ENCODE data around the gene SPATA3. TPM values are rescaled to one million over a fixed set of nuclear protein-coding genes. Genes with fewer than 3 reads are reported as not detected.
"Not testable (repeated sequence)": the region's sequence is repeated elsewhere in the genome, so short reads cannot be mapped to it uniquely, and the experiment has no call there.

Gene SPATA3
- total RNA-seq = not detected

DNA sequence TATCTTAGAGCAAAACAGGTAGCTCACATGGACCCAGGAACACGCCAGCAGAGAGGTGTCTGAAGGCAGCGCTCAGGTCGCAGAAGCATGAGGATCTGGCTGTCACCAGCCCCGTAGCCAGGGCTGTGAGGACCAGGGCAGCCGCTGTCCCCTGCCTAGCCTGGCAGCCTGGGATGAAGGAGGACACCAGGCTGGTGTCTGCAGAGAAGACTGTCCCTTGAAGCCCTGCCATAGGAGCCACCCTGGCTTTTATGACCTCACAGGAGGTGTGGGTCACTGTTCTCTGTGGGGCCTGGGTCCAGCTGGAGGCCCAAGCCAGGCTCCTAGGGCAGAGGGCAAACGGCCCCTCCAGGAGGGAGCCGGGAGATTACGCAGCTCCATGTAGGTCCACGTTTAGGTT lies at the start of gene SPATA3:
Gene SPATA3, plus strand, starts transcription at position 301 of the 400 bp plus-strand sequence. CDS start 113 bp downstream, outside the sequence.
- DNase-seq = no peak

DNA sequence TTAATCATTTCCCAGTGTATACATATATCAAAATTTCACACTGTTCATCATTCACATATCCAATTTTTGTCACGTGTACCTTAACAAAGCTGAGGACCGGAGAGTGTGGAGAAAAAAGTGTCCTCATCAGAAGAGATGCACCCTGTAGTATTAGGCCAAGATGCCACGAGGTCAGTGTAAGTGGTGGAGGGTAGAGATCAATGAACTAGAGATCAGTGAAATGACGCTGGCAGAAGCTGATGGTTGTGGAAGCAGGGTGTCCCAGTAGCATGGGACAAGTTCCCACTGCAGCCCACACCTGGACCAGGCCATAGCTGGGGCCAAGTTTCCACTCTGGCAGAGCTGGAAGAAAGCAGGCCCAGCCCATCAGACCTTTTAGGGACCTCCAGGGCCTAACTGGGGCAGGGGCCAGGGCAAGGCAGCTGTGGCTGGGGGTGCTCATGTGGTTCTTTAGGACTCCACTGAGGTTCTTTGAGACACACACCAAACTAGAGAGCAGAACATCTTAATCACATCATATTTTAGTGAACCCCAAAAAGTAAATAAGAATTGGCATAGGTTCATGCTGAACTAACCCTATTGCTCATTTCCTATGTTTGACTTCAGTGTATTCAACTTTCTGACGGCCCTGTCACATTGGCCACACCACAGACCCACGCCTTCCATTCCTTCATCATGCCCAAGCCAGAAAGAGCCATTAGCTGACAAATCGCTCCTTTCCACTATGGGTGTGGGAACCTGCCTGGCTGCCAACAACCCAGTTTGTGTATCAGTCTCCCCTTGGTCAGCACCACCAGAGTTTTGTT lies 49.3 kb upstream of the SPATA3 start:
- DNase-seq = no peak

DNA sequence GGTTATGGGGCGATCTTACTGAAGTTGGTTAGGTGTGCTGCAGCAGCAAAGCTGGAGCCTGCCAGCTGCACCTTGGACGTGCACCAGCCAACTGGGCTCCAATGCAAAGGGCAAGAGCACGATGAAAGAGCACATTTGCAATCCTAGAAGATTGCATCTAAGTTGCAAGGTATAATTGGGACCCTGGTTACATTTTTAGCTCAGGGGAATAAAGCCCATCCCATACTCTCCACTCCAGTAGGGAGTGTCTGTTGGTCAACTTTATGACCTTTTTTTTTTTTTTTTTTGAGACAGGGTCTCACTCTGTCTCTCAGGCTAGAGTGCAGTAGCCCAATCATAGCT lies 48.7 kb upstream of the SPATA3 start:
- no peak for DNase-seq

DNA sequence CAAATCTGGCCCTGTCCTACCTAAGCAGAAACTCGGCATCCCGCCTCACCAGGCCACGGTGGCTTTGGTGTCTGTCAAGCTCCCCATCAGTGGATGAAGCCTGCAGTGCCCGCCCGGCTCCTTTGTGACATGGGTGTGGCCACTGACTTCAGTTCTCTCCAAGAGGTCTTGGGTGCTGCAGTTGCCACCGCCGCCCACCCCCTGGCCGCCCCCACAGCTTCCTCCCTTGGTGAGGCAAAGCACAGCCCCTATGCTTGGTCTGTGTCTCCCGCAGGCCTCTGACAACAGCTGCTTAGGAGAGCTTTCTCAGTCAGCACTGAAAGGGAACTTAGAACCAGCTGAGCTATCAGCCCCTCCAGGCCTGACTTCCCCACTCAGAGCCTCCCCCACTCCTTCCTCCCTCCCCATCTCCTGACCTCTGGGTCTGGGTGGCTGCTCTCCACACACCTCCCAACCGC lies 48.0 kb upstream of the SPATA3 start:
- no peak for DNase-seq

DNA sequence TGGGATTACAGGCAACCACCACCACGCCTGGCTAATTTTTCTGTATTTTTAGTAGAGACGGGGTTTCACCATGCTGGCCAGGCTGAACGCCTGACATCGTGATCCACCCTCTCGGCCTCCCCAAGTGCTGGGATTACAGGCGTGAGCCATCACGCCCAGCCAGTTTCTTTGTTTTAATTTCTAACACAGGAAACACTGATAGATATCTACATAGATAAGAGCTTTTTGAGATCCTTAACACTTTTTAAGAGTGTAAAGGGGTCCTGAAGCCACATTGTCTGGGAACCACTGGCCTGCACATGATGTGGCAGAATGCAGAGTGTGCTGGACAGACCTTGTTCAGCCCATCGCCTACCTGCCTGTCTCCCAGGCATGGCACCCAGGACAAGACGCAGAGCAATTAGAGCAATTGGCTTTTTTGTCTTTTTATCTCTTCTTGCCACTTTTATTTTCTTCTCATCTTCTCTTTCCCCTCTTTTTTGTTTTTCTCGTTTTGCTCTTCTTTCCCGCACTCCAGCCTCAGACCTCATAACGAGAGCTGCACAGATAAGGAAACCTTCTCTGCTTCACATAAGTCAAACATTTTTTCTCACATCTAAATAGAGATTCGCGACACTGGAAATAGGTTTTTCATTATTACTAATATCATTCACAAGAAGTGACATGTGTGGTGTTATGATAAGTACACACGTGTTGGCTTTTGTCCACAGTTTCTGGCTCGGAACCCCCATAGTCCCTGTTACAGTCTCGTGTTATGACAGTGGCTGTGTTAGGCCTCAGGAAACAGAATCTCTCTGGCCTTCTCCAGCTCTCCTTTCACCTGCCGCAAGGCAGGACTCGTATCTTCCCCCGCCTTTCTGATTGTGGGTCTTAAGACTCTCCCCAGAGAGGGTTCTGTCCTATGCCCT lies 45.7 kb upstream of the SPATA3 start:
- no peak for DNase-seq

DNA sequence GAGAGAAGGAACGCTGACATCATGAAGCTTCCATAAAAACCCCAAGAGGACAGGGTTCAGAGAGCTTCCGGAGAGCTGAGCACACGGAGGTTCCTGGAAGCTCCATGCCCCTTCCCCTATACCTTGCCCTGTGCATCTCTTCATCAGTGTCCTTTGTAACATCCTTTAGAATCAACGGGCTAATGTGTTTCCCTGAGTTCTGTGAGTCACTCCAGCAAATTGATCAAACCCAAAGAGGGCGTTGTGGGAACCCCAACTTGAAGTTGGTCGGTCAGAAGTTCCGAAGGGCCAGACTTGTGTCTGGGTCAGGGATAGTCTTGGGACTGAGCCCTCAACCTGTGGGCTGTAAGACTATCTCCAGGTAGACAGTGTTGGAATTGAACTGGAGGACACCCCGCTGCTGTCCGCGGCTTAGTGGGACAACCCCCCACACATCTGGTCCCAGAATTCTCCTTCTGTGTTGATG lies 45.0 kb upstream of the SPATA3 start:
- DNase-seq = no peak

DNA sequence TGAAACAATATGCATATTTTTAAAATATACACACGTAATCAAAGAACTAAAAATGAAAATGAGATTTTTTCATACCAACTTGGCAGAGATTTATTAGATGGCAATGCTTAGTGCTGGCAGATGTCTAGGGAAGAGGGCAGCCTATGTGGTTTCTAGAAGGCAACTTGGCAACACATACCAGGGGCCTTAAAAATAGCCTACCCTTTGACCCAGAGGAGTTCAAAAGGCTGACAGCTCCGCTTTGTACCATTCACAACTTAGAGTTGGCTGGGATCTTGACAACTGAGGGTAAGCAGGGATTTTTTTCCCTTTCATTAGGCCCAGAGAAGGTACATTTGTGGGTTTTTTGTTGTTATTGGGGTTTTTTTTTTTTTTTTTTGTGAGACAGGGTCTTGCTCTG lies 44.5 kb upstream of the SPATA3 start:
- DNase-seq = no peak

DNA sequence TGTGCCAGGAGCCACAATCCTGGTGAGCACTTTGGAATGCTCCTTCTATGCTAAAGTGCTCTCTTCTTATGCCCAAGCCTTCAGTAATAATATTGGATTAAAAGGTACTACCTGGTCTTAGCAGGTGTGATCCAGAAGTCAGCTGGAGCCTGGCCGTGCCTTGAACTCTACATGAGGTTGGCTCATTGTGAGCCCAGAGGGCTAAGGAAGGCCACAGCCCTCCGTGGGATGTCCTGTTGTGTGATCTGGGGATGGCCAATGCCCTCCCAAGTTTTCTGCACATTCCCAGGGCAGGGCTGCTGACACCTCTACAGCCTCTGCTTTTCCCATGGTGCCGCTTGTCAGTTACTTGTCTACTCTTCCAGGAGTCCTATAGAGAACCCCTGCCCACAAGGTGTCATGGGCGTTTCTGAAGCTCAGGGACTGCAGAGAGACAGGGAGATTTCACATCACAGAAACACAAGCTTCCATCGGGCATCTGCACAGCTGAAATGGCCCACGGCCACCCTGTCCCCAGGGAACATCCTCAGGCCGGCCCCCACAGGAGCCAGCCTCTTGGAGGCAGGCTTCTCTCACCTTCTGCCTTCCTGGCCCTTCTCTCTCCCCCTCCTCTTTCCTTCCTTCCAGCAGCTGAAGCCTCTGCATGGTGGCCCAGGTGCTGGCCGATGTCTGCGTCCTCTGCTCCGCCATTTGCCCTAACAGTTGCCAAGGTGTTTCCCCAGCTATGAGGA lies 43.5 kb upstream of the SPATA3 start:
- DNase-seq = no peak

DNA sequence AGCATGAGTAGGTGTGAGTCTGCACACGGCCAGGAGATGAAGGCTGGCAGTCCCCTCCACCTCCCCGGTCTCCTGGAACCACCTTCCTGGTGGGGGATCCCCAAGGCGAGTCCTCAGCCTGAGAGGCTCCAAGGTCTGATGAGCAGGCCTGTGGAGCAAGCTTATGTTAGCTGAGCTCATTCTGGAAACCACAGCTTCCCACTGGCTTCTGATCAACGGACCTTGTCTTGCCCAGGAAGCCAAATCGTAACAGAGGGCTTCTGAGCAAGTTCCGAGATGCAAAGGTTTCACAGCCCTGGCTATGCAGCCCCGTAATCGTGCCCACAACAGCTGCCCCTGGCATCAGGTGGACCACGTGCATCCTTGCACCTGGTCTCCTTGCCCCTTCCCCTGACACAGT lies 42.1 kb upstream of the SPATA3 start:
- no peak for DNase-seq

DNA sequence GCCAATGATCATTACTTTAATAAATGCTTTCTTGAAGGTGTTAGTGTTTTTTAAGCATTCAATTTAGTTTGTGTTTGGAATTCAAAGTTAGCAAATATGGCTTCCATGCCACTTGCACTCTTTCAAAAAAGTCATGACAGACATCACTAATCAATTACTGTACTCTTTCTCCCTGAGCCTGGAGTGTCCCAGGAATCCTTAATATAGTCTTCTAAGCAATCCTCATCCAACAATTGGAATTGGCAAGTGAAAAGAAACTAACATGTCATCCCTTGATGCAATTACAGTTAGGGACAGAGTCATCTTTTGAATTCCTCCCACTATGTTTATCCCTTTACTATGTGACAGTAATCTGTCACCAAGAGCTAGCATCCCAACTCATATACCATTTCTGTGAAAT lies 41.2 kb upstream of the SPATA3 start:
- no peak for DNase-seq

DNA sequence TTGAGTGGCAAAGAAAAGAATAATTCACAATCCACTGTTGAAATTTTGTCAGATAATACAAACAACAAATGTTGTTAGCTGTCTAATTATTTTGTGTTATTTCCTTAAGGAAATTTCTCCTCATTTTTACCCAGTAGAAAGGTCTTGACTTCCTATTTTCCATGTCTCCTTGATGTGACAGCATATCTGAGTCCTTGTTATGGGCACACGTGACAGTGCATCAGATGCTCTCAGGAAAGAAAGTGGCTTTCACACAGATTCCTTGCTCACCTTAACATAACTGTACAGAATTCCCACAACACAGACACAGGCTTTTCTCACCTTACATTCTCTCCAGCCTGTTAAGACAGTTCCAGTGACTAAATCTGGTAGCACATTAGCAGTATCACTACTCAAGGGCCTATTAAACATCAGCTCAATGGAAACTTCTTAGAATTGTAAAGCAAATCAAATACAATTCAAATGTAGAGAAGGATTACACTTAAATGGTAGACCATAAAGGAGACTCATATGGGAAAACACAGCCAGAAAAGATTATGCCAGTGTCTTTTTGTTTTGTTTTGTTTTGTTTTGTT lies 40.7 kb upstream of the SPATA3 start:
- no peak for DNase-seq

DNA sequence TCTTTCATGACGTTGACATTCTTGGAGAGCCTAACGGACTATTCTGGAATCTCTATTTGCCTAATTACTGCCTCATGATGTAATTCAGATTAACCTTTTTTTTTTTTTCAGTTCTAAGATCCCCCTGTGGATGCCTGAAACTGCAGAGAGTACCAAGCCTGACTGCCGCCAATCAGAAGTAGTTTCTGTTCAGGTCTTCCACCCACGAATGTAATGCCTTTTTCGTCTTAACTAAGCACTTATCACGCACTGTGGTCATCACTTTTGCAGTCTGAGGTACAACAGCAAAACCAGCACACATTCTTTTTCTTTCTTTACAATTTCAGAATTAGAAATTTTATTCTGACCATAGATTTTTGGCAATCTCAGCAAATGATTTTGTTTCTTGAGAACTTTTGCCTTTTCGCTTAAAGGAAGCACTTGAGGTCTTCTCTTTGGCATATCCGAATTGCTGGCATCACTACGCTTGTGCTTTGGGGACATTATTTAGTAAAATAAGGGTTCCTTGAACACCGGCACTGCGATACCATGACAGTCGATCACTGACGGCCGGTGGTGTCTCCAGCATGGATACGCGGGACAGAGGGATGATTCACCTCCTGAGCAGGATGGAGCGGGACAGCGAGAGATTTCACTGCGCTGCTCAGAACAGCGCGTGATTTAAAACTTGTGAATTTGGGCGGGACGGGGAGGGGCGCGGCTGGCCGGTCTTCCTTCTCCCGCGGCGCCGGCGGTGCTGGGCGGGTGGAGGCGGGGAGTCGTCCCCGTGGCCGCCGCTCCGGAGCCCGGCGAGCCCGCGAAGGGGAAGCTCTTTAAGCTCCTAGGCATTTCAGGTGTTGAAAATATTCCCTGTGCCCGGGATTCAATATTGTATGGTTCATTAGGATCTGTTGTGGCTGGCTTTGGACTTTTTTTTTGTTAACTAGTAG lies 38.8 kb upstream of the SPATA3 start:
- no peak for DNase-seq

DNA sequence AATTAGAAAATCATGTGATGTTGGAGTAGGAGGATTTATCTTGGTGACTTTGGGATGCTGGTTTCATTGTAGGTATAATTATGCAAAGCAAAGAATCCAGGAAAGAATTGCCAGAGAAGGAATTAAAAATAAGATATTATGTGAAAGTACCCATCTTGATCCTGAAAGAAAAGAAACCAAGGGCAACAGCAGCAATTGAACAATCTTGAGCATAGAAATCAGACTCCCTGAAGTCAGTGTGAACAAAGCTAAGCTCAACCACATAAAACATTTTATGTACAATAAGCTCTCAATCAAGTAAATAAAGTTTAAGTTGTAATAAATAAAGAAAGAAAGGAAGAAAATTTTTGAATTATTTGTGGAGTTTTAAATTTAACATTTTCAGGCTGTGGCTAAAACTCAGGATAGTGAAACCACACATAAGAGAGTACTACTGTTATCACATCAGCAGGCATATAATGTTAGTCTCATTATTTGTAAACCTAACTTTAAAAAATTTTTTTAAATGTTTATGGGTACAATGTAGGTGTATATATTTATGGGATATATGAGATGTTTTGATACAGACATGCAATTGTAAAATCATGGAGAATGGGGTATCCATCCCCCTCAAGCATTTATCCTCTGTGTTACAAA lies 38.0 kb upstream of the SPATA3 start:
- DNase-seq = no peak

DNA sequence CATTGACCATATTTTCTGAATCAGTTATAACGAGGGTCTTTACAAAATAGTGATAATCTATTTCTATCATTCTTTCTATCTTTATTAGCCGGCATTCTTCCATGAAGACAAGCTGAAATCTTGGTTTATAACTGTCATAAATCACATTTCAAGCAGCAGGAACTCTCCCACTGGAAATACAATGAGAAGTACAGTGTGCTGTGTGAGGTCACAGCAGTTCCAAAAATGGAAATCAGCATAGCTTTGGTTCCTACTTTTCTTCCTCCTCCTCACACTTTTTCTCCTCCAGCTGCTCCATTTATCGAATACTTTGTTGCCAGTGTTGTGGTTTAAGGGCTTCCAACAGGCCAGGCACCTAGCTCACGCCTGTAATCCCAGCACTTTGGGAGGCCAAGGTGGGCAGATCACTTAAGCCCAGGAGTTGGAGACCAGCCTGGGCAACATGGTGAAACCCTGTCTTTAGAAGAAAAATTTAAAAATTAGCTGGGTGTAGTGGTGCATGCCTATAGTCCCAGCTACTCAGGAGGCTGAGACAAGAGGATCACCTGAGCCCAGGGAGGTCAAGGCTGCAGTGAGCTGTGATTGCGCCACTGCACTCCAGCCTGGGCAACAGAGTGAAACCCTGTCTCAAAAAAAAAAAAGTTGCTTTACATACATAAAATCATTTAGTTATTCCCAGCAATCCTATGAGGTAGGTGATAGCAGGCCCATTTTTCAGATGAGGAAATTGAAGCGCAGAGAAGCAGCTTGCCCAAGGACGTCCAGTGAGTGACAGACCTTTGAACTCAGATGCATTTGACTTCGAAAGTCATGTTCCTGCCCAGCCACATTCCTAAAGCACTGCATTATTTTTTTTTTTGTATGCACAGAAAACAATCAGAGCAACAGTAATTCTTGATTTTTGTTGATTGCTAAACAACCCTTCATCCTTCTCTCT lies 36.8 kb upstream of the SPATA3 start:
- no peak for DNase-seq

DNA sequence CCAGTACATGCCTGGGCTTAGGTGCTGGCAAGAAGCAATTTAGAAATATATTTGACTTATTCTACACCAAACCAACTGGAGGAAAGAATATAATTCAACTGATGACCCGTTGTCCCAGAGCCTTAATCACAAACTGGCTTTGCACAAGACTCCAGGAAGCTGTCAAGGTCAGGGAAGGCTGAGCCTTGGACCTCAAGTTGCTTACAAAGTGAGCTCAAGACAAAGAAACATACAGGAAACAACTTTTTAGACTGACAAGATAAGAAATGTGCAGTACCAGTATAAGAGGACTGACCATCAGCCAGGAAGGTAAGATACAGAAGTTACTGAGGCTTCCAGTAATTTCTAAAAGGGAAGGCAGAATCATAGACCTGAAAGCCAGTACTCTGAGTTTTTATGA lies 35.9 kb upstream of the SPATA3 start:
- no peak for DNase-seq

DNA sequence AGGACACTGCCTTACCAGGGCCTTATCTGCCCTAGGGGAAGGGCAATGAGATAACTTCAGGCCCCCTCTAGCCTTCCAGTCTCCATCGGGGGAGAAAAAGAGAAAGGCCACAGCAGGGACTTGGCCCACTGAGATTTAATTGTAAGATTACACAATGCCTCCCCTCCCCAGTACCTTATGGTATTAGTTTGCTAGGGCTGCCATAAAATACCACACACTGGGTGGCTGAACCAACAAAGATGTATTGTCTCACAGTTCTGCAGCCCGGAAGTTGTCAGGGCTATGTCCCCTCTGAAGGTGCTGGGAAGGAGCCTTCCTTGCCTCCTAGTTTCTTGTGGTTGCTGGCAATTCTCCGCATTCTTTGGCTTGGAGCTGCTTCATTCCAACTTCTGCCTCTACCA lies 34.8 kb upstream of the SPATA3 start:
- no peak for DNase-seq

DNA sequence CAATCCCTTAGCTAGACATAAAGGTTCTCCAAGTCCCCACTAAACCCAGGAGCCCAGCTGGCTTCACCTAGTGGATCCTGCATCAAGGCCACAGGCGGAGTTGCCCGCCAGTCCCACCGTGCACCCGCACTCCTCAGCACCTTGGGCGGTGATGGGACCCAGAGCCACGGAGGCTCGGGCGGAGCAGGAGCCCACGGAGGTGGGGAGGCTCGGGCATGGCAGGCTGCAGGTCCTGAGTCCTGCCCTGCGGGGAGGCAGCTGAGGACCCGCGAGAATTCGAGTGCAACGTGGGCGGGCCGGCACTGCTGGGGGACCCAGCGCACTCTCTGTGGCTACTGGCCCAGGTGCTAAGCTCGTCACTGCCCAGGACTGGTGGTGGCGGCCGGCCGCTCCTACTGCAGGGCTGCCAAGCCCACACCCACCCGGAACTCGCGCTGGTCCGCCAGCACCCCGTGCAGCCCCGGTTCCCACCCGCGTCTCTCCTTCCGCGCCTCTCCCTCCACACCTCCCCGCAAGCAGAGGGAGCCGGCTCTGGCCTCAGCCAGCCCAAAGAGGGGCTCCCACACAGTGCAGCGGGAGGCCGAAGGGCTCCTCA lies 31.7 kb upstream of the SPATA3 start:
- DNase-seq = no peak

DNA sequence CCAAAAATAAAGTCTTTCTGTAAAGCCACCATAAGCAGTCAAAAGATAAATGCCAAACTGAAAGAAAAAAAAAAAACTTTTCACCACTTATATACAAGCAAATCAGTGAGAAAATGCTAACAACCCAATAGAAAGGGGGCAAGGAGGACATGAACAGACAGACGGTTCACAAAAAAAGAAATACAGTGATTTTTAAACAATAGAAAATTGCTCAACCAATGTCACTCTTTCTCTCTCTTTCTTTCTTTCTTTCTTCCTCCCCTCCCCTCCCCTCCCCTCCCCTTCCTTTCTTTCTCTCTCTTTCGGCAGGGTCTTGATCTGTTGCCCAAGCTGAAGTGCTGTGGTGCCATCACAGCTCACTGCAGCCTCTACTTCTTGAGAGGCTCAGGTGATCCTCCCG lies 28.8 kb upstream of the SPATA3 start:
- DNase-seq = no peak

DNA sequence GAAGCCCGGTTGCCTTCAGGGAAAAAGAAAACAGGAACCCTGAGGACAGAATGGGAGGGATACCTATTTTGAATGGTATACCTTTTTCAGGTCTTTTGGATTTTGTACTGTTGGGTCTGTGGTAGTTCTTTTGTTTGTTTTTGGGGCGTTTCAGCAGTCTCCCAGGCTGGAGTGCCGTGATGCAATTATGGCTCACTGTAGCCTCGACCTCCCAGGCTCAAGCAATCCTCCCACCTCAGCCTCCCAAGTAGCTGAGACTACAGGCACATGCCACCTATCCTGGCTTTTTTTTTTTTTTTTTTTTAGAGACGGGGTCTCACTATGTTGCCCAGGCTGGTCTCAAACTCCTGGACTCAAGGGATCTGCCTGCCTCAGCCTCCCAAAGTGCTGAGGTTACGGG lies 27.6 kb upstream of the SPATA3 start:
- not testable (repeated sequence) for DNase-seq
